Body of pancreas (tissue), 4 donors: ENCODE results near the gene MYH15. TPM values are rescaled to one million over a fixed set of nuclear protein-coding genes. Genes with fewer than 3 reads are reported as not detected.

Experiments
- ATAC-seq: fragments of 150-250 bp; one replicate; pipeline ENCODE4 v1.9.1; 2016
- DNase-seq, 4 donors: peaks; one replicate each; pipeline ENCODE4 v3.0.0-alpha.2; 2019
- H3K27ac ChIP-seq, 4 donors: fragments of 200-600 bp; sonication (generic); 1 replicate in 3 of 4; 2 replicates in 1 of 4; pipeline versions ENCODE4 v1.5.1 to v1.6.1; 2016 to 2019; ENCODE audit warnings: mild to moderate bottlenecking in 1 of 4, mixed read lengths in 1 of 4, moderate library complexity in 1 of 4
- H3K27me3 ChIP-seq, 2 donors: fragments of 200-600 bp; sonication (generic); one replicate each; pipeline ENCODE4 v1.6.0; 2016; ENCODE audit warnings: mild to moderate bottlenecking in 1 of 2
- H3K36me3 ChIP-seq, 2 donors: fragments of 200-600 bp; sonication (generic); replicated peaks in 1 of 2; 2 replicates each; pipeline ENCODE4 v1.5.1; 2016; ENCODE audit warnings: low read depth in 2 of 2; ENCODE audit not compliant: insufficient read depth in 1 of 2
- H3K4me1 ChIP-seq: fragments of 200-600 bp; sonication (generic); one replicate; pipeline ENCODE4 v1.6.0; 2016
- H3K4me3 ChIP-seq, 2 donors: fragments of 200-600 bp; sonication (generic); 1 replicate in 1 of 2; 2 replicates in 1 of 2; pipeline ENCODE4 v1.5.1; 2016 to 2019
- H3K9me3 ChIP-seq, 3 donors: fragments of 200-600 bp; sonication (generic); 1 replicate in 2 of 3; 2 replicates in 1 of 3; pipeline ENCODE4 v1.5.1; 2016
- POLR2A ChIP-seq, 3 donors: fragments of 450-650 bp; IDR thresholded peaks; one replicate each; pipeline ENCODE4 v1.6.1; 2016; ENCODE audit warnings: antibody characterized with exemption in 3 of 3, mild to moderate bottlenecking in 2 of 3
- WGBS, 2 donors: methylation state at CpG; one replicate each; pipeline ENCODE4 v1.1.5; 2017; 5-methylcytosine and 5-hydroxymethylcytosine counted together
- intact Hi-C: fragments of 100-400 bp; cut with DNase I; formaldehyde crosslinking; loops from one replicate; pipeline ENCODE4 v1.15.1; 2023
- total RNA-seq, 2 donors: library from RNA; depleted of rRNA; stranded (reverse); fragments of >200 nt; gene quantifications; one replicate each; pipeline ENCODE4 v1.1.0, GENCODE V29; 2016
- TF ChIP-seq, protein P1 (sequence below), 7 experiments: fragments of 450-650 bp in 4 of 7; fragments of 200-600 bp in 3 of 7; sonication (generic) in 3 of 7; IDR thresholded peaks; one replicate each; pipeline ENCODE4 v1.5.1; 2016 to 2019; ENCODE audit warnings: antibody characterized with exemption in 7 of 7

MYH15 gene
- total RNA-seq, 2 donors from 2014 or later: not detected

DNA sequence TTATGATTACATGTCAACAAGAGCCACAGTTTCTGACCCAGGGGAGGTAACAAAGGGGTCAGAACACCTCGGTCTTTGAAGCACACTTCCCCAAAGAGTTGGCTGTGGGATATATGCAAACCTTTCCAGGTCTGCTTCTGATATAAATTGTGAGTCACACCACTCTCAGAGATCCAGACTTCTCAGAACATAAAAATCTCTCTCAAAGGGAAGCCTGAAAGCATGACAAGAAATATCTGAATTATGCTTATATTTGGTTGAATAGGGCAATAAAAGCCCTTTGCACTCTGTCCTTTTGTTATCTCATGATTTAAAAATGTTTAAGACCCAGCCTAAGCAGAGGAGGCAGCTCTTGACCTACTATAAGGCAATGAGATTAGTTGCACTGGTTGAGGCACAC lies 56.8 kb downstream of the MYH15 start:
- TF ChIP-seq POLR2A (IDR thresholded peaks at IDR 0.05): no peak
- TF ChIP-seq, protein P1, sequence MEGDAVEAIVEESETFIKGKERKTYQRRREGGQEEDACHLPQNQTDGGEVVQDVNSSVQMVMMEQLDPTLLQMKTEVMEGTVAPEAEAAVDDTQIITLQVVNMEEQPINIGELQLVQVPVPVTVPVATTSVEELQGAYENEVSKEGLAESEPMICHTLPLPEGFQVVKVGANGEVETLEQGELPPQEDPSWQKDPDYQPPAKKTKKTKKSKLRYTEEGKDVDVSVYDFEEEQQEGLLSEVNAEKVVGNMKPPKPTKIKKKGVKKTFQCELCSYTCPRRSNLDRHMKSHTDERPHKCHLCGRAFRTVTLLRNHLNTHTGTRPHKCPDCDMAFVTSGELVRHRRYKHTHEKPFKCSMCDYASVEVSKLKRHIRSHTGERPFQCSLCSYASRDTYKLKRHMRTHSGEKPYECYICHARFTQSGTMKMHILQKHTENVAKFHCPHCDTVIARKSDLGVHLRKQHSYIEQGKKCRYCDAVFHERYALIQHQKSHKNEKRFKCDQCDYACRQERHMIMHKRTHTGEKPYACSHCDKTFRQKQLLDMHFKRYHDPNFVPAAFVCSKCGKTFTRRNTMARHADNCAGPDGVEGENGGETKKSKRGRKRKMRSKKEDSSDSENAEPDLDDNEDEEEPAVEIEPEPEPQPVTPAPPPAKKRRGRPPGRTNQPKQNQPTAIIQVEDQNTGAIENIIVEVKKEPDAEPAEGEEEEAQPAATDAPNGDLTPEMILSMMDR (IDR thresholded peaks at IDR 0.05): no peak

DNA sequence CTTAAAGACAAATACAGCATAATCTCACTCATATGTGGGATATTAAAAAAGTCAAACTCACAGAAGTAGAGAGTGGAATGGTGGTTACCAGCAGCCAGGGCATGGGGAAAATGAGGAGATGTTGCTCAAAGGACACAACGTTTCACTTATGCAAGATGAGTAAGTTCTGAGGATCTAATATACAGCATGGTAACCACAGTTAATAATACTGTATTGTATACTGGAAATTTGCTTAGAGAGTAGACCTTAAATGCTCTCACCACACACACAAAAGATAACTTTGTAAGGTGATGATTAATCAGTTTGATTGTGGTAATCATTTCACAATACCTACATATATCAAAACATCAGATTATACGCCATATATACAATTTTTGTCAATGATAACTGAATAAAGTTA lies 60.0 kb downstream of the MYH15 start:
- intact Hi-C loops: no loop called here
- 38 to 40% methylated on average over 2 of the region's 2 CpGs for WGBS, 2 donors
- H3K4me1 ChIP-seq: no peaks in the 10 kb centered on the region
- H3K27me3 ChIP-seq: no peaks in the 10 kb centered on the region
- no peak for ATAC-seq
- H3K4me3 ChIP-seq: no peak overlapping the region
- no peak for TF ChIP-seq POLR2A (IDR thresholded peaks at IDR 0.05)
- TF ChIP-seq, protein P1 (IDR thresholded peaks at IDR 0.05): no peak
- no peaks in the 10 kb centered on the region for H3K36me3 ChIP-seq
- H3K9me3 ChIP-seq: peaks cover 0 to 6% (median 0%) of the 10 kb centered on the region in 3 donors
- DNase-seq: no peak
- no peak overlapping the region for H3K27ac ChIP-seq

More for the DNA sequence above, 56.8 kb downstream of the MYH15 start:
- Histone ChIP-seq H3K4me1 (no peaks in the 10 kb centered on the region), H3K27ac (no peak overlapping the region), H3K27me3 (no peaks in the 10 kb centered on the region), H3K4me3 (no peak overlapping the region), H3K36me3 (no peaks in the 10 kb centered on the region), H3K9me3 (no peaks in the 10 kb centered on the region)
- WGBS, 2 donors: 40 to 63% methylated on average over 1 of the region's 1 CpG
- DNase-seq (no peak), ATAC-seq (no peak)
- intact Hi-C loops: no loop called here

DNA sequence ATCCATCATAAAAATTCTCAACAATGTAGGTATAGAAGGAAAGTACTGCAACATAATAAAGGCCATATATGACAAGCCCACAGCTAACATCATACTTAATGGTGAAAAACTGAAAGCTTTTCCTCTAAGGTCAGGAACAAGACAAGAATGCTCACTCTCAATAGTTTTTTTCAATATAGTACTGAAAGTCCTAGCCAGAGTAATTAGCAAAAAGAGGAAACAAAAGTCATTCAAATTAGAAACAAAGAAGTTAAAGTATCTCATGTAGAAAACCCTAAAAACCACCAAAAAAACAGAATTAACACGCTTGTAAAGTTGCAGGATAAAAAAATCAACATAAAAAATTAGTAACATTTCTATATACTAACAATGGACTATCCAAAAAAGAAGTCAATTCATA lies 61.8 kb downstream of the MYH15 start:
- no peaks in the 10 kb centered on the region for H3K4me1 ChIP-seq
- H3K36me3 ChIP-seq: no peaks in the 10 kb centered on the region
- TF ChIP-seq POLR2A (IDR thresholded peaks at IDR 0.05): no peak
- TF ChIP-seq, protein P1 (IDR thresholded peaks at IDR 0.05): no peak
- DNase-seq: no peak
- H3K27me3 ChIP-seq: no peaks in the 10 kb centered on the region
- no peak overlapping the region for H3K27ac ChIP-seq
- peaks cover 0 to 6% (median 0%) of the 10 kb centered on the region in 3 donors for H3K9me3 ChIP-seq
- ATAC-seq: no peak
- H3K4me3 ChIP-seq: no peak overlapping the region
- intact Hi-C loops: no loop called here
- WGBS, 2 donors: 50 to 86% methylated on average over 1 of the region's 1 CpG

DNA sequence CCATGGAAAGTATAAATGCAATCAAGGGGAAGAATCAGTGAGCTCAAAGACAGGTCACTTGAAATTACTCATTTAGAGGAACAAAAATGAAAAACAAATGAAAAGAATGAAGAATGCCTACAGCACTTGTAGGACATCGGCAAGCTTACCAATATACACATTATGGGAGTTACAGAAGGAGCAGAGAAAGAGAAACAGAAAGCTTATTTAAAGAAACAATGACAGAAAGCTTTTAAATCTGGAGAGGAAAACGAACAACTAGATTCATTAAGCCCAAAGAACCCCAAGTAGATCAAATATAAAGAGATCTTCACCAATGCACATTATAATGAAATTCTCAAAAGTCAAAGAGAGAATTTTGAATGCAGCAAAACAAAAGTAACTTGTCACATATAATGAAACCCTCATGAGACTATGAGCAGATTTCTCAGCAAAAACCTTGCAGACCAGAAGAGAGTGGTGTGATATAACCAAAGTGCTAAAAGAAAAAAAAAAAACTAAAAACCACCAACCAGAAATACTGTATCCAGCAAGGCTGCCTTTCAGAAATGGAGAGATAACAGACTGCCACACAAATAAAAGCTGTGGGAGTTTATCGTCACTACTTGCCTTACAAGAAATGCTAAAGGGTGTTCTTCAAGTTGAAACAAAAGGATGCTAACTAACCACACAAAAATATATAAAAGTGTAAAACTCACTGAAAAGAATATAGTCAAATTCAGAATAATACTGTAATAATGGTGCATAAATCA lies 63.1 kb downstream of the MYH15 start:
- H3K27me3 ChIP-seq: no peaks in the 10 kb centered on the region
- H3K9me3 ChIP-seq: peaks cover 0 to 6% (median 0%) of the 10 kb centered on the region in 3 donors
- H3K27ac ChIP-seq: no peak overlapping the region
- intact Hi-C loops: no loop called here
- WGBS, 2 donors: 77 to 83% methylated on average over 3 of the region's 3 CpGs
- H3K4me3 ChIP-seq: no peak overlapping the region
- H3K36me3 ChIP-seq: no peaks in the 10 kb centered on the region
- no peak for ATAC-seq
- TF ChIP-seq POLR2A (IDR thresholded peaks at IDR 0.05): no peak
- TF ChIP-seq, protein P1 (IDR thresholded peaks at IDR 0.05): no peak
- no peaks in the 10 kb centered on the region for H3K4me1 ChIP-seq
- no peak for DNase-seq

DNA sequence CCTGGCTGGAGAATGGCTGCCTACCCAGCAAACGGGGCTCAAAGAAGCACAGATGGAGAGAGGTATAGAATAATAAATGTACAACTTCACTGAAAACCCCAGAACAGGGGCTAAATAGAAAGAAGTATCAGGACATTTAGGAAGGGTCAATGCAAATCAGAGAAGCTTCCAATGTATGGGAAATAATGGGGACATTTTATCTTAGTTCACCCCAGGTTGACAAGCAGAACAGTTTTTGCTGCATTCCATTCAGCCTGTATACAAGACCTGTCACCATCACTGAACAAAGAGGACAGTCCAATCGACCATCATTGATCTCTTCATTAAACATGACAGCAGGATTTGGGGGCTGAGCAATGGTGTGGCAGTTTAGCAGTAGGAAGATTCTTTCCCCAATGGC lies 68.1 kb downstream of the MYH15 start:
- Histone ChIP-seq H3K4me1 (peaks cover 3% of the 10 kb centered on the region), H3K9me3 (peaks cover 0 to 4% (median 0%) of the 10 kb centered on the region in 3 donors), H3K27me3 (no peaks in the 10 kb centered on the region), H3K36me3 (no peaks in the 10 kb centered on the region), H3K4me3 (no peak overlapping the region), H3K27ac (no peak overlapping the region)
- intact Hi-C loops: no loop called here
- WGBS, 2 donors: 48 to 63% methylated on average over 2 of the region's 2 CpGs
- TF ChIP-seq, protein P1 (IDR thresholded peaks at IDR 0.05): no peak
- TF ChIP-seq POLR2A (IDR thresholded peaks at IDR 0.05): no peak
- DNase-seq (no peak), ATAC-seq (no peak)
